Measurements from ENCODE around the gene TBX19. TPM values are rescaled to one million over a fixed set of nuclear protein-coding genes. Genes with fewer than 3 reads are reported as not detected.

Gene TBX19
- total and polyA plus RNA-seq, 2 of the 4 experiments (the other 2 are of a cell fraction): 0.18 to 0.89 TPM

DNA sequence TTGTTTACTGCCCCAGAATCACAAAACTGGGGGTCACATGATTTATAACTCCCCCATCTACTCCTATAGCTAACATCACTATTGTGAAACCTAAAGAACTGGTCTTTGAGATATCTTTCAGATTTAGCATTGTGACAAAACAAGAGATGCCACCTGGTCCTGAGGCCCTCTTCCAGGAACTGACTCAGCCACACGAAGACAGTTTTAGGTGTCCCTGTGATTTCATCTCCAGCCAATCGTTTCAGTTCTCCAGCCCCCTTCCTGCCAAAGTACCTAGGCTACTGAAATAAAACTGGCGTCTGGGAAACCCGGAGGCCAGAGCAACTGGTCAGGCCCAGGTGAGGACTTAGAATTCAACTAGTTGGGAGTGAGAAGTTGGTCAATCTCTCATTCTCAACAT lies 36.6 kb downstream of the TBX19 start:
- H4K5ac ChIP-seq (ENCODE audit: low read depth, low read length): no peak overlapping the region
- H2AFZ ChIP-seq (replicated peaks; ENCODE audit: low read length, poor library complexity): no peak overlapping the region
- no peak overlapping the region for H2BK5ac ChIP-seq (ENCODE audit: low read depth, low read length, poor library complexity, severe bottlenecking)
- ChIA-PET POLR2A (ENCODE audit: unreplicated experiment) (no interaction called here), CTCF (no interaction called here)
- intact Hi-C loops (cut with micrococcal nuclease) (no loop called here), dilution Hi-C loops (cut with HindIII; ENCODE audit: low sequenced_read_pairs, unreplicated experiment) (no loop called here), in situ Hi-C loops (cut with MboI; ENCODE audit: low sequenced_read_pairs) (no loop called here)
- DNase-seq (no peak), ATAC-seq (ENCODE audit: low read depth) (no peak)
- H3K9me1 ChIP-seq (ENCODE audit: insufficient read depth, low read length): peaks cover 4% of the 10 kb centered on the region; the same call in 1 of the 2 replicates
- no peak overlapping the region for H4K8ac ChIP-seq (ENCODE audit: low read depth in 2 of 2, low read length in 2 of 2)
- H2AK9ac ChIP-seq (replicated peaks; ENCODE audit: low read depth, low read length, poor library complexity): no peak overlapping the region
- H3K18ac ChIP-seq (ENCODE audit: low read depth, low read length): no peak overlapping the region
- H3K27me3 ChIP-seq (ENCODE audit: control insufficient read depth, insufficient read depth, low read length): no peaks in the 10 kb centered on the region
- H4K91ac ChIP-seq (ENCODE audit: insufficient read depth, low read depth, low read length): no peak overlapping the region
- H3K9me3 ChIP-seq (ENCODE audit: control insufficient read depth, insufficient read depth, low read length): no peaks in the 10 kb centered on the region
- no peak overlapping the region for H3K4me2 ChIP-seq (ENCODE audit: low read depth, low read length)
- H3K27ac ChIP-seq (ENCODE audit: insufficient read depth, low read length): no peak overlapping the region
- 50% methylated on average over 1 of the region's 4 CpGs; no CpG with 5 or more reads in 1 of the 2 experiments for WGBS, 2 experiments (ENCODE audit: extremely low coverage in 2 of 2, insufficient read length in 1 of 2)
- H2BK15ac ChIP-seq (ENCODE audit: low read depth, low read length): no peak overlapping the region
- no peak overlapping the region for H3K9ac ChIP-seq (ENCODE audit: low read depth, low read length)
- no peak overlapping the region for H3K4ac ChIP-seq (ENCODE audit: low read depth, low read length)
- H3K14ac ChIP-seq (replicated peaks; ENCODE audit: low read depth, low read length): no peak overlapping the region
- H3K56ac ChIP-seq (ENCODE audit: extremely low read depth, insufficient read depth, low read length): no peak overlapping the region
- no peak overlapping the region for H3K4me3 ChIP-seq (ENCODE audit: insufficient read depth, low read depth, low read length)
- H2BK20ac ChIP-seq (ENCODE audit: low read depth, low read length): no peak overlapping the region
- H3K36me3 ChIP-seq (ENCODE audit: control insufficient read depth, insufficient read depth, low read length): no peaks in the 10 kb centered on the region
- no peaks in the 10 kb centered on the region for H3K79me1 ChIP-seq (ENCODE audit: low read depth in 1 of 2, low read length in 2 of 2)
- H3K4me1 ChIP-seq (ENCODE audit: control insufficient read depth, insufficient read depth, low read length): peaks cover 4% of the 10 kb centered on the region; the same call in 1 of the 2 replicates
- H2BK120ac ChIP-seq (ENCODE audit: low read depth, low read length): no peak overlapping the region
- H2AK5ac ChIP-seq (ENCODE audit: low read depth, low read length): no peak overlapping the region
- no TSS peak for BruUV-seq (replicated peaks)
- no peak for TF ChIP-seq RCOR1 (IDR thresholded peaks at IDR 0.05; ENCODE audit: insufficient replicate concordance, low read length)
- no peak for TF ChIP-seq RFX5 (IDR thresholded peaks at IDR 0.05; ENCODE audit: low read depth, low read length)
- TF ChIP-seq POLR2A (IDR thresholded peaks at IDR 0.05; ENCODE audit: low read depth, low read length): no peak
- H3K23ac ChIP-seq (ENCODE audit: low read depth, low read length): no peak overlapping the region
- H4K20me1 ChIP-seq (ENCODE audit: insufficient read depth, low read length): no peaks in the 10 kb centered on the region
